ENCODE data around the gene SNRNP200.
A peak's percentile ranks its signal among the peaks of the same experiment; 100 is the strongest.

DNA sequence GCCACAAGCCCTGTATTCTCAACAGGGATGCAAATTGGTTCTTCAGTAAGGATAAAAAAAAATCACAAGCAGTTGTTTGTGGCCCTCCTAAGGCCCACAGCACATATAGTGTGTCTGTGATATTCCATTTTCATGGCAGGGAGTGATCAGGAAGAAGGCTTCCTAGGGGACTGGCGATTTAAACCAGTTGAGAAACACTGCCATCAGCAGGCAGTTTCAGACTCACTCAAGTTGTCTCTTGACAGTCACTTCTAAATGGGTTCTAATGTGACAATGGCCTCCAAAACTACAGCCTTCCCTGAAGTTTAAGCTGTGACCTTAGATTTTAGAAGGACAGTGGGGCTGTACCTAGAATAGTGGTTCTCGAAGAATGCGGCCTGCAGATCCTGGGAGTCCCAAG is 33.4 kb downstream of the SNRNP200 start:
- TF ChIP-seq, protein P1, sequence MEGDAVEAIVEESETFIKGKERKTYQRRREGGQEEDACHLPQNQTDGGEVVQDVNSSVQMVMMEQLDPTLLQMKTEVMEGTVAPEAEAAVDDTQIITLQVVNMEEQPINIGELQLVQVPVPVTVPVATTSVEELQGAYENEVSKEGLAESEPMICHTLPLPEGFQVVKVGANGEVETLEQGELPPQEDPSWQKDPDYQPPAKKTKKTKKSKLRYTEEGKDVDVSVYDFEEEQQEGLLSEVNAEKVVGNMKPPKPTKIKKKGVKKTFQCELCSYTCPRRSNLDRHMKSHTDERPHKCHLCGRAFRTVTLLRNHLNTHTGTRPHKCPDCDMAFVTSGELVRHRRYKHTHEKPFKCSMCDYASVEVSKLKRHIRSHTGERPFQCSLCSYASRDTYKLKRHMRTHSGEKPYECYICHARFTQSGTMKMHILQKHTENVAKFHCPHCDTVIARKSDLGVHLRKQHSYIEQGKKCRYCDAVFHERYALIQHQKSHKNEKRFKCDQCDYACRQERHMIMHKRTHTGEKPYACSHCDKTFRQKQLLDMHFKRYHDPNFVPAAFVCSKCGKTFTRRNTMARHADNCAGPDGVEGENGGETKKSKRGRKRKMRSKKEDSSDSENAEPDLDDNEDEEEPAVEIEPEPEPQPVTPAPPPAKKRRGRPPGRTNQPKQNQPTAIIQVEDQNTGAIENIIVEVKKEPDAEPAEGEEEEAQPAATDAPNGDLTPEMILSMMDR (conservative IDR thresholded peaks at IDR 0.05; ENCODE audit: low read depth, low read length) = 0 out of 2 replicates have a peak, but pooled peaks have one; percentile 11
- no peak for TF ChIP-seq EZH2 (IDR thresholded peaks at IDR 0.05; ENCODE audit: borderline replicate concordance, low read depth, low read length, poor library complexity, severe bottlenecking)
